H54 (cell line): ENCODE data around the gene ADCY5.

ENCODE experiments used
- DNase-seq: peaks from one replicate; pipeline ENCODE4 v3.0.0; 2011; ENCODE audit warnings: low spot score, mixed read lengths; ENCODE audit not compliant: insufficient read length
- FAIRE-seq: peaks from 3 replicates; lab custom pipeline; 2011; peaks lifted over from hg19 to GRCh38; lab: Jason Lieb, UNC
- POLR2A ChIP-seq: IDR thresholded peaks from 2 replicates; pipeline ENCODE4 v1.6.1; 2011; ENCODE audit warnings: low read depth, mild to moderate bottlenecking, low read length

ADCY5 gene

GRCh38 chr3:123397921-123398785 is 50.7 kb downstream of the ADCY5 start:
- DNase-seq (no peak), FAIRE-seq (no peak)
- TF ChIP-seq POLR2A: no peak

- DNase-seq (no peak), FAIRE-seq (no peak)
- TF ChIP-seq POLR2A: no peak
Observed at GRCh38 chr3:123397050-123397590, 51.8 kb downstream of the ADCY5 start.

- no peak for TF ChIP-seq POLR2A
- FAIRE-seq (no peak), DNase-seq (no peak)
Observed at GRCh38 chr3:123396171-123397049, 52.5 kb downstream of the ADCY5 start.

- no peak for FAIRE-seq
- no peak for DNase-seq
- no peak for TF ChIP-seq POLR2A
Observed at GRCh38 chr3:123395235-123395634, 53.7 kb downstream of the ADCY5 start.

GRCh38 chr3:123394391-123395020 is 54.4 kb downstream of the ADCY5 start:
- FAIRE-seq (no peak), DNase-seq (no peak)
- TF ChIP-seq POLR2A: no peak

GRCh38 chr3:123392871-123393620 is 55.8 kb downstream of the ADCY5 start:
- TF ChIP-seq POLR2A: no peak
- no peak for DNase-seq
- no peak for FAIRE-seq

GRCh38 chr3:123392368-123392767 is 56.5 kb downstream of the ADCY5 start:
- TF ChIP-seq POLR2A: no peak
- DNase-seq: no peak
- FAIRE-seq: no peak

- TF ChIP-seq POLR2A: no peak
- FAIRE-seq (no peak), DNase-seq (no peak)
Observed at GRCh38 chr3:123390865-123391600, 57.9 kb downstream of the ADCY5 start.

- DNase-seq: no peak
- no peak for FAIRE-seq
- TF ChIP-seq POLR2A: no peak
Observed at GRCh38 chr3:123389628-123389918, 59.3 kb downstream of the ADCY5 start.

GRCh38 chr3:123388811-123389627 is 59.9 kb downstream of the ADCY5 start:
- no peak for DNase-seq
- TF ChIP-seq POLR2A: no peak
- FAIRE-seq: no peak

GRCh38 chr3:123388042-123388441 is 60.8 kb downstream of the ADCY5 start:
- DNase-seq (no peak), FAIRE-seq (no peak)
- no peak for TF ChIP-seq POLR2A

GRCh38 chr3:123387532-123387931 is 61.4 kb downstream of the ADCY5 start:
- FAIRE-seq (no peak), DNase-seq (no peak)
- no peak for TF ChIP-seq POLR2A
